ENCODE data around the gene C1orf50.
"Not testable (repeated sequence)": the region's sequence is repeated elsewhere in the genome, so short reads cannot be mapped to it uniquely, and the experiment has no call there.

Gene C1orf50

DNA sequence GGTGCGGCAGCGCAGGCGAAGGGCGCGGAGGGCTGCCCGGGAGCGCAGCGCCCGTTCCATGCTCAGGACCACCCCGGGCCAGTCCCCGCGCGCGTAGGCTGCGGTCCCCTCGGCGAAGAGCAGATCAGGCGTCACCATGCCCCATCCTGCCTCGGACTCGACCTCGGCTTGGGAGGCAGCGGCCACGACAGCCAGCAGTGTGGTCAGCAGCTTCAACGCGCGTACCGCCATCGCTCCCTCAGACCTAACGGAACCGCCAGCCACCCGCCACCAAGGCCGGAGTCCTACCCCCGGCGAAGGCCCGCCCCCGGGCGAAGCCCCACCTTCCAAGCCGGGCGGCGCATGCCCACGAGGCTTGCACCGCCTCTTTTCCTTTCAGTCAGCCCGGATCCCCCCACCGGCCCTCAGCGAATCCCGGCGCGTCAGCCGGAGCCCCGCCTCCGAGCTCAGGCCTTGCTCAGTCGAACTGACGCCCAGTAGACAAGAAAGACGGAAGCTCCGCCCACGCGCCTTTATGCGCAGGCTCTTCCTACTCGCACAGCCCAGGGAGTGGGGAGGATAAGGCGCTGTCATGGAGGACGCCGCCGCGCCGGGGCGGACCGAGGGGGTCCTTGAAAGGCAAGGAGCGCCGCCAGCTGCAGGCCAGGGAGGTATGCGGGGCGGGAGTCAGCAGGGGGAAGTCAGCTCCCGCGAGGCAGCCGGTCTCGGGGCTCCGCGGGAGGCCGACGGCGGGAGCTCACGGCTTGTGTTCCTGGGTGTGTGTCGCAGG, at the start of gene C1orf50, which contains the start of gene P3H1:
TSS of gene C1orf50 (plus strand) at position 509 of the 769 bp plus-strand sequence. CDS start at position 572, 63 bp downstream.
TSS of gene P3H1 (minus strand) at position 288 of the 769 bp plus-strand sequence. CDS start at position 231, 57 bp downstream.
- DNase-seq (ENCODE audit: low read depth in 3 of 3), result peak; percentile 99

DNA sequence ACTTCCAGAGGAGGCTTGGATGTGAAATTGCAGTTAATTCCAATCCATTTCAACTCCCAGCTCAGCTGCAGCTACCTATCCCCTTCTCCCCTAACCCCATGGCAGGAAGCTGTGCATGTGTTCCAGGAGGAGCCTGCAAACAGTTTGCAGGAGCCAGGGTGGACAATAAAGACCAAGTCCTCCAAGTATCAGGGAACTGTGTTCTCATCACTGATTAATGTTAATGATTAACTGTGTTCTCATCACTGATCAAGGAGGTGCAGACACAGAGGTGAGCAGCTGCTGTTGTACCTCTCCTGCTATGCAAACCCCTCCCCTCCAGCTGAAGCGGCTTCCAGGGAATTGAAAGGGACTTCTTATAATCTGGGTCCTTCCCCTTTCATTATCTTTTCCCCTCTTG, 46.2 kb upstream of the C1orf50 start:
- no peak for DNase-seq (ENCODE audit: low read depth in 3 of 3)

DNA sequence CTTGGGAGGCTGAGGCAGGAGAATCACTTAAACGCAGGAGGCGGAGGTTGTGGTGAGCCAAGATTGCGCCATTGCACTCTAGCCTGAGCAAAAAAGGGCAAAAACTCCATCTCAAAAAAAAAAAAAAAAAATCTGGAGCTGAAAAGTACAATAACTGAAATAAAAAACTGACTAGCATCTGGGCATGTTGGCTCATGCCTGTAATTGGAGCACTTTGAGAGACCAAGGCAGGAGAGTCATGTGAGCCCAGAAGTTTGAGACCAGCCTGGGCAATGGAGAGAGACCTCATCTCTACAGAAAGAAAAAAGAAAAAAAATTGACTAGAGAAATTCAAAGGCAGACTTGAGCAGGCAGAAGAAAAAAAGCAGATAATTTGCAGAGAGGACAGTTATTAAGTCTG, 45.1 kb upstream of the C1orf50 start:
- no peak for DNase-seq (ENCODE audit: low read depth in 3 of 3)

DNA sequence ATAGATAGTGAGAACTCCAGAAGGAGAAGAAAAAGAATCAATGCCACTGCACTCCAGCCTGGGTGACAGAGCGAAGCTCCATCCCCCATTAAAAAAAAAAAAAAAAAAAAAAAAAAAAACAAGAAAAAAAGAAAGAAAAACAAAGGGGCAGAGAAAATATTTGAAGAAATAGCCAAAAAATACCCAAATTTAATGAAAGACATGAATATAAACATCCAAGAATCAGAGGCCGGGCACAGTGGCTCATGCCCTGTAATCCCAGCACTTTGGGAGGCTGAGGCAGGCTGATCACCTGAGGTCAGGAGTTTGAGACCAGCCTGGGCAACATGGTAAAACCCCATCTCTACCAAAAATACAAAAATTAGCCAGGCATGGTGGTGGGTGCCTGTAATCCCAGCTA, 44.6 kb upstream of the C1orf50 start:
- not testable (repeated sequence) for DNase-seq (ENCODE audit: low read depth in 3 of 3)

DNA sequence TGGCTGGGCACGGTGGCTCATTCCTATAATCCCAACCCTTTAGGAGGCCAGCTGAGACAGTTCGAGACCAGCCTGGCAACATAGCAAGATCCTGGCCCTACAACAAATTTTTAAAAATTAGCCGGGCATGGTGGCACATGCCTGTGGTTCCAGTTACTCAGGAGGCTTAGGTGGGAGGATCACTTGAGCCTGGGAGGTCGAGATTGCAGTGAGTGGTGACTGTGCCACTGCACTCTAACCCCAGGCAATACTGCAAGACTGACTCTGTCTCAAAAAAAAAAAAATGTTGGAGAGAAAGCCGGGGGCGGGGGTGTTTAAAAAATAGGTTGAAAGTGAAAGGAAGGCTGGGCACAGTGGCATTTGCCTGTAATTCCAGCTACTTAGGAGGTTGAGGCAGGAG, 43.5 kb upstream of the C1orf50 start:
- DNase-seq (ENCODE audit: low read depth in 3 of 3), result no peak

DNA sequence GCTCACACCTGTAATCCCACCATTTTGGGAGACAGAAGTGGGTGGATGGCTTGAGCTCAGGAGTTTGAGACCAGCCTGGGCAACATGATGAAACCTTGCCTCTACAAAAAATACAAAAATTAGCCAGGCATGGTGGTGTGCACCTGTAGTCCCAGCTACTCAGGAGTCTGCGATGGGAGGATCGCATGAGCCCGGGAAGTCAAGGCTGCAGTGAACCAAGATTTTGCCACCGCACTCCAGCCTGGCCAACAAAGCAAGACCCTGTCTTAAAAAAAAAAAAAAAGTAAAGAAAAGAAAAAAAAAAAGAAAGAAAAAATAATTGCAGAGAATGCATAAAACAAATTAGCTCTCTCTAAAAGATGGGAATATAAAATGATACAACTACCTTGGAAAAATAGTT, 41.2 kb upstream of the C1orf50 start:
- DNase-seq (ENCODE audit: low read depth in 3 of 3), result not testable (repeated sequence)

DNA sequence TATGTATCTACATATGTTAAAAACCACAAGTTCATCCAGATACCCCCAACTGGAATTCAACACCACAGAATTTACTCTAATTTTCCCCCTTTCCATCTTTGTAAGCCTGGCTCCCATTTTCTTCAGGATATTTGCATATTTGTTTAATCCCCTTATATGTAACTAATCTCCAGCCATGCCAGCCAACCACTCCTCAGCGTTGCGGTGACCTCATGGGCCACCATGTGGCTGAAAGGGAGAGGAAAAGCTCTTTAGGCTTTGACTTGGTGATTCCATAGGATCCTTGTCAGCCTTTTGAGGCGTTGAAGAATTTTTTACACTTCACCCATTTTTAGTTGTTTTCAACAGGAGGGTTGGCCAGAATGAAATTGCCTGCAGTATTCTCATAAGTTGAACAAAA, 37.0 kb upstream of the C1orf50 start:
- DNase-seq (ENCODE audit: low read depth in 3 of 3), result no peak

DNA sequence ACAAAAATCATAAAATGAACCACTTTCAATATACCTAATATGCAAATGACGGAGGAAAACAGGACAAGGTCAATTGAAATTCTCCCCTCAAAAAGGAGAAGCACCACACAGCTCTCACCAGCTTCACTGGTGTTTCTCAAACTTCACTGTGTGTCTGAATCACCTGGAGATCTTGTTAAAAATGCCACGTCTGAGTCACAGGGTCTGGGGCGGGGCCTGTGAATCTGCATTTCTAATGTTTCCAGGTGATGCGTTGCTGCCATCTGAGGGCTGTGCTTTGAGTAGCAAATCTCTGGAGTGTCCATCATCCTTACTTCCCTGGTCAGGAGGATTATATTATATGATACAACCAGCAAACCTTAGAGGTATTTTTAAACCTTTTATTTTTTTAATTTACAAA, 36.1 kb upstream of the C1orf50 start:
- peak; percentile 11 to 58 (median 52) for DNase-seq (ENCODE audit: low read depth in 3 of 3)

DNA sequence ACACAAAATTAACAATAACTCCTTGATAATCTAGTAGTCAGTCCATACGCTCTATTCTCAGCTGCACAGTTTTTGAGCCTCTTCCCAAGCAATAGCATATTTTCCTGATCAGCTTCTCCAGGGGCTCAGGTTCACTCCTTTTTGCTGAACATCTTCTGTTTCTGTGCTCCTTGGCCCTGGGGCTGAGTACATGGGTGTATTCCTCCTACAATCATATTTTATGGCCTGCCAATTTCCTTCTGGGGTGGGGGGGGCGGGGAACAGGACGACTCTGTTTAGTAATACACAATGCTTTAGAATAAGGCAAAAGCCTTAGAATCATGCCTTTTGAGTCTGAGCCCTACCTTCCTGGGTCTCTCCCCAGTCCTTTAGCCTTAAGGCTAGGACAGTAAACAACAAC, 35.5 kb upstream of the C1orf50 start:
- DNase-seq (ENCODE audit: low read depth in 3 of 3), result no peak

DNA sequence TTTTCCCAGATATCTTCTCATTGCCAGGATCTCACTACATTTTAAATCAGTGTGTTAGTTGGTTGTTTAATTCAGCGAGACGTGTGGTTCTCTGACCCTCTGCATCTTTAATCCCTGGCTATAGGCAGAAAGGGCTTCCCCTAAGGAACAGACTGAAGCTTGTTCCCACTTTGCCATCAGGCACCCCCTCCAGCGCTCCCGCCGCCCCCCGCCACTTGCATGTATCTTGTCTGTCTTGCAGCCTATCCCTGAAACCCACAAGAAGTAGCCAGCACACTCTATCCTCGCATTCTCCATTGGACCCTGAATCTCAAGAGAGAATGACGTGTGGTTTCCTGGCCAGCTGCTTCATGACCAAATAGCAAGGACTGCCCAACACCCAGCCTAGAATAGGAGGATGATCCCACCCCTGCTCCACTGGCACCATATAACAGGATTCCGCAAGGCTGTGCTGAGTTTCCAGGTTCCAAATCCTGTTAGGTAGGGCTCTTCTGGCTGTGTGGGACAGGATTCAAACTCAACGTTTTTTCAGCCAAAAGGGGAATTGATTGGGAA, 34.8 kb upstream of the C1orf50 start:
- DNase-seq (ENCODE audit: low read depth in 3 of 3), result no peak

DNA sequence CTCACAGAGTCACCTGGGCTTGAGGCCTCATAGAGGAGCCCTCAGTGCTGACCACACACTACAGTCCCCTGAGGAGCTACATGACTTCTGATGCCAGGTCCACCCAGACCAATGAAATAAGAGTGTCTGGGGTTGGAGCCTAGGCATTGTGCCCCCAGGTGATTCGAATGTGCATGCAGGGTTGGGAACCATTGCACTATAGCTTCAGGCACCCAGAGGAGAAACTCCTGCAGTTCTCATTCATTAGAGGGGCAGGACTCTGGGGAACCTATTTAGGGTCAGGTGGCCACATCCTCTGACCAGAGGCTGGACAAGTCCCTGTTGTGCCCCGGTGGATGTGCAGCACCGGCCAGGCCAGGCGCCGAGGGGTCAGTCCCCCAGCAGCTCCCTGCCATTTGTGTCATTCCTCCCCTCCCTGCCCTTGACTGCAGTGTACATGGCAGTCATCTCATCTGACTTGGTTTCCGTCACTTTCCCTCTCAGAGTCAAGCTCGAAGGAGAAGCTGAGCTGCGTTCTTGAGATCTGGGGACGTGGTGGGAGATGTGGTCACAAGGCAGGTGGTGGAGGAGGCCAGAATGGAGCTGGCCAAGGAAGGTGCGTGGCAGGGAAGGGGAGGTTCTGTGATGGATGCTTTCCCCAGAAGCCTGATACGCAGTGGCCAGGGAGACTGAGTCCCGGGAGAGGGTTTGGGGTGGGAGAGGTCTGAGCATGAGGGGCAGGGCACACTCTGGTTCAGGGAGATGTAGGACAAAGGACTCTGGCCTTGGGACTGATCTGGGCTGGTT, 33.4 kb upstream of the C1orf50 start:
- DNase-seq (ENCODE audit: low read depth in 3 of 3), result no peak

DNA sequence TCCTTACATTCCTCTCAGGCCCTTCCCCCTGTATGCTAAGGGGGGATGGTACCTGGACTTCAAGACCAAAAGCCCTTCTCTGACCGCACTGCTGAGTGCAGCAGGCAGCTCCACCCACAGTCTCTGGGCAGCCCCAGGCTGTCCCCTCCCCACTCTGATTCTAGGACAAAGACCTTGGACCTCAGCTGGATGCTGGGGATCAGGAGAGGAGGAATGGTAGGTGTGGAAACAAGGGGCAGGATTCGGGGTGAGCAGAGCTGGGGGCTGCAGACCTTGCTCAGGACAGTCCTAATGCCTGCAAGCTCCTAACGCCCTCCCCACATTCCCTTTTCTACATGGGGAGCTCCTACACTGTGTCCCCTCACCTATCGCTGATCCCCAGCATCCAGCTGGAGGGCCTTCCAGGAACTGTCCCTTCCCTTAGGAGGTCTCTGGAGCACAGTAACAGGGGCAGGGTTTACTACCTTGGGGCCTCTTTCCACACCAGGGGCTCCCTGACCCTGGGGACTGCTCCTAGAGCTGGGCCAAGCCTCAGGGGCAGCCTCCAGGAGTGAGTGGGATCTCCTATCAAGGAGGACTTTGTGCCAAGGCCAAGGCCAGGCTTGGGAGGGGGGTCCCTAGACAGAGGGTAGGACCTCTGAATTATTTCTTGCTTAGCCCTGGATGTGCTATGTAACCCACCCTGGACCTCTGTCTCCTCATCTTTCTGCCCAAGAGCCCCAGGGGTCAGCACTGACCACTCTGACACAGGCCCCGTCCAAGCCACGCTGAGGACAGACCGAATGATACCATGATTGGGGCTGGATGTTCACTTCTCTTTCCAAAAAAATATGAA, 32.6 kb upstream of the C1orf50 start:
- DNase-seq (ENCODE audit: low read depth in 3 of 3), result no peak

DNA sequence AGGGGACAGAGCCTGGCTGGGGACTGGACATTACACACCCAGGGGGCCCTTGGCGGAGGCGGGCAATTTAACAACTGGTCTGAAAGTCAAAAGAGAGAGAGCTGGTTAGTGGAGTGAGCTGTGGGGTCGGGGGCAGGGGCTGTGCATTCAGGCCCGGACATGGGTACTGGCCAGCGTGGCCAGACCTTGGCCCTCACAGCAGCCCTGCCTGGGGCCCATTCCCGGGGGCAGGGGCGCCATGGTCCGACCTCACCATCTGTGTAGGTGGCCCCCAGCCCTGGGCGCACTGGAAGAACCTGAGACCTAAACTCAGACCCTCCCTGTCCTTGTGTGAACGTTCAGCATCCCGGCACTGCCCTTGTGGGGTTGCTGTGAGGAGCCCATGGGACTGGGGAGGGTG, 32.0 kb upstream of the C1orf50 start:
- DNase-seq (ENCODE audit: low read depth in 3 of 3), result no peak

DNA sequence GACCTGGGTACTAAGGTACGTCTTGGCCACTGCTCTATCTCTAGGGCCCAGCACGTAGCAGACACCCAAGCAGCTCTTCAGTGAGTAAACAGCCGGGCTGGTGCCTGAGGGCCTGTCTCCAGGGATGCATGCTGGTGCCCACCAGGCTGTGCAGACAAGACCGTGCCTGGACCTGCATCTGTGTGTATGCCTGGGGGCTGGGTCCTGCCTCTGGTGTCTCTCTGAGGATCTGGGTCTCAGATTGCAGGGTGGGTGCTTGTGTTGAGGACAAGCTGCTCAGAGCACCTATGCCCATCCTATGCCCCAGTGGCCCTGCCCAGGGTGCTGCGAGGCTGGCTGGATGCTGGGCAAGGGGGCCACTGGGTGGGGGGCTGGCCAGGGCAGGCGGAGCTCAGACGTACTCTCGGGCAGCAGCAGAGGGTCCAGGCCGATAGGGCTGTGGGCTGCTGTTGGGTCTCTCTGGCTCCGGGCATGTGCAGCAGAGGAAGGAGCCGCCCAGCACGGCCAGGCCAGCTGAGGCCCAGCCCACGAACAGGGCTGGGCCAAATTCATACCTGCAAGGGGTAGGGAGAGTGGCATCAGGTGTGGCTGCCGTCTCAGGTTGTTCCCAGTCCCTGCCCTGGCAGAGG, 31.5 kb upstream of the C1orf50 start:
- DNase-seq (ENCODE audit: low read depth in 3 of 3), result no peak

DNA sequence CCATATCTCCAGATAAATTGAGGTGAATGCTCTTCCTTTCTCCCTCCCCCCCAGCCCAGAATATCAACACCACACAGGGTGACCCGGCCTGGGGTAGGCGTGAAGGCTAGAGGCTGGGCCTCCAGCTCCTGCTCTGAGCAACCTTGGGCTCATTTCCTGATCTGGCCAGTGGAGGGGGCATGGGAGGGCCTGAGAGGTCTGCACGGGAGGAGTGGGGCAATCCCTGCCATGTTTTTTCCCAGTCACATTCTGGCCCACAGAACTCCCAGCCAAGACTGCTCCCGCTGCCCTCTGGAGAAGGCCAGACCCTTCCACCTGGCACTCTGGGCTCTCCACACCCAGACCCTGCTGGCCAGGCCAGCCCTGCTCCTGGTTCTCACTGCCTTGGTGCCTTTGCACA, 30.9 kb upstream of the C1orf50 start:
- DNase-seq (ENCODE audit: low read depth in 3 of 3), result no peak

DNA sequence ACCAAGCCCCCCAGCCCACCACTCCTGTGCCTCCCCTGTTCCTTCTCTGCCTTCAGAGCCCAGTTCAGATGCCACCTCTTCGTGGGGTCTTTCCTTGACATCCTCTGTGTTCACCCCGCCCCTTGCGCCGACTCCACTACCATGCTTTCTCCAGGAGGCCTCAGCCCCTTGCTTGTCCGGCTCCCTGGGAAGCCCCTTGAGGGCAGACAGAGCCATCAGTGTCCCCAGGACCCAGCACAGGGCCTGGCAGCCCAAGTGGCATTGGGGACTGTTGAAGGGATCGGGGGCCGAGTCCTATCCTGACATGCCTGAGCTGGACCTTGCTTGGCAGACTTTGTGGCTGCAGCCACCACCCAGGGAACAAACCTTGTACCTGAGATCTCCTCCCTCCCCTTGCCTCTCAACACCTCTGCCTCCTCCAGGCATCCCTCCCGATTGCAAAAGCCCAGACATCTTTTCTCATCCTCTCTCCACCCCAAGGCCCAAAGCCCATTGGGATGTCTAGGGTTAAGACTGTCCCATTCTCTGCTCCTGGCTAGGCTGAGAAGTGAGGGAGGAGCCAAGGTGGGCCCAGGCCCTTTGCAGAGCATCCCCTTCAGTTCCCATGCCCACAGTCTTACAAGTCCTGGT, 30.4 kb upstream of the C1orf50 start:
- DNase-seq (ENCODE audit: low read depth in 3 of 3), result no peak

DNA sequence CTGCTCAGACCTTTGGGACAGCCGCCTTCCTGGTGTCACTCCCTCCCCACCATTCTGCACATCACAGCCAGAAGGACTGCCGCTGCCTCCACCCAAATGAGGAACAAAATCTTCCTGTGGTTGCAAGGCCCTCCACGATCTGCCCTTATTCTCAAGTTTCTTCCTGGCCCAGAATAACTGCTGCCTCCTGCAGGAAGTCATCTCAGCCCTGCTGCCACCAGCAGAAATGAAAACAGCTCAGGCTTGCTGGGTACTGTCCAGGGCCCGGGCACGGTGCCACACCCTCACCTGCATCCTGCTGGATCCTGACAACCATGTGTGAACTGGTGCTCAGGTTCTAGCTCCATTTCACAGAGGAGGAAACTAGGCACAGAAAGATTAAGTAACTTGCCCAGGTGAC, 29.8 kb upstream of the C1orf50 start:
- no peak for DNase-seq (ENCODE audit: low read depth in 3 of 3)

DNA sequence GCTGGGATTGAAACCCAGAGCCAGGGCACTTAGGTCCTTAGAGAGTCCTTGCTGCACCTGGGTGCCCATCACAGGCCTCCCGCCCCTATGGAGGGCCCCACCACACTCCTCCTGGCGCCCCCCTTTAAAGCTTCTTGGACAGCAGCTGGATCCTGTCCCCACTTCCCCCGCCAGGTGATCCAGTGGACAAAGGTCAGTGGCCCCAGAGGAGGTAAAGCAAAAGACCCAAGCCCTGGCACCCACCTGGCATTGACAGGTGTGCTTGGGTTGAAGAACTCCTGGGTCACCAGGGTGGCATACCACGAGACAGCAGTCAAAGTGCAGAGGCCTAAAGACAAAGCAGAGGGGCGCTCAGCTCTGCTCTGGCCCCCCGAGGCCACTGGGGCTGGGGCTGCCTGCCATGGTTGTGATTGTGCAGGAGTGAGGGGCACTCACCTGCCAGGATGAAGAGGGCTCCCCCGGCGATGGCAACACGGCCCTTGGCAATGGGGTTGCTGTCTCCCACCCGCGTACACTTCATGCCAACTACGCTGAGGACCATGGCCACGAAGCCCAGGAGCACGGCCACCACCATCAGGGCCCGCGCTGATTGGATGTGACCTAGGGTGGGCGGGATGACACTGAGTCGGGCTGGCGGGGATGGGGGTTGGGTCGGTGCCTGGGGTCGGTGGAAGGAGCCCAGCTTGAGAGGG, 28.9 kb upstream of the C1orf50 start:
- DNase-seq (ENCODE audit: low read depth in 3 of 3), result no peak

DNA sequence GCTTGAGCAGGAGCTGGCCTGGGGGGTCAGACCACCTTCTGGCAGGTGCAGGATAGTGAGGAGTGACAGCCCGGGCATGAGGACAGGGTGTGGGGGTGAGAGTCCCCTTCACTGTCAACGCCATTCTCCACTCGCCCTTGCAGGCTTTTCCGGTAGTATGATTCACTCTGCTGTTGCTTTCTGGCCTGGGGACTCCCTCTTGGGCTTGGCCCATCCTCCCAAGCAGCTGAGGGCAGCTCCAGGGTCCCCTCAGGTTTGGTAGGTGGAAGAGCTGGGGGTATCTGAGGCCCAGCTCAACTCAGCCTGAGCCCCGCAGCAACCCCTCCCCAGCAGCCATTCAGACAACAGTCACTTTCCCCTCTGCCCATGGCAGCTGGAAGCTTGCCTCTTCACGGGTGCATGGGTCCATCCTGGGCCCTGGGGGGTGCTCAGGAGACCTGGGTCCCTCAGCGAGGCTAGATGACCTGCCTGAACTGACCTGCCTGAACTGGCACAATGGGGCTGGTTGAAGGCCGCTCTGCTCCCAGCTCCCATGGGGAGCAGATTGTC, 28.3 kb upstream of the C1orf50 start:
- no peak for DNase-seq (ENCODE audit: low read depth in 3 of 3)

Measured in stimulated activated CD4-positive, alpha-beta T cell treated with anti-CD3 and anti-CD28 coated beads, TNF-alpha, amount 100 ng/mL, for 48 hours (primary cell).